ENCODE data around the gene FAM163B. TPM values are rescaled to one million over a fixed set of nuclear protein-coding genes. Genes with fewer than 3 reads are reported as not detected.

FAM163B gene
- total RNA-seq, 2 experiments from 2014 or later, result not detected

DNA sequence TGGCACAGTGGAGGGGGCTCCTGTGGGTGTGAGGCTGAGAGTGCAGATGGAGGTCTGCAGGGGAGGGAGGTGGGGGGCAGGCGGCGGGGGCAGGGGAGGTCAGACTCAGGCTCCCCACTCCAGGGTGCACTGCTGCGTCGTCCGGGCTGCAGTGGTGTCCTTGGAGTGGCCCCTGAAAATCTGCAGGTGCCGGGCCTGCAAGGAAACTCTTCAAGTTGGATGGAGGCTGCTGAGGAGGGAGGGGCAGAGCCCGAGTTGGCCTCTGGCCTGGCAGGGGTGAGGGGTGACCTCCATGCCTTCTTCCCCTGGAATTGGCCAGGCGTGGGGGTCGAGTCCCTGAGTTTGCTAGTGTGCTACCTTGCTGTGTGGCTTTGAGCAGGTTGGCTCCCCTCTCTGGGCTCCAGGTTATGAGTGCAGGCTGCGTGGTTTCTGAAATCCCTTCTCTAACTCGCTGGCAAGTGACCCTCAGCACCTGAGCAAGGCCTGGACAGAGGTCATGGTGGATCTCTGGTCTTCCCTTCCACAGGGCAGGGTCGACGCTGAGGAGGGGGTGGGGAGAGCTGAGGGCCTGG, 73.8 kb downstream of the FAM163B start:
- Mint-ChIP-seq H3K4me1 (ENCODE audit: low read depth) (peaks cover 6% of the 10 kb centered on the region), H3K9me3 (no peaks in the 10 kb centered on the region), H3K4me3 (no peak overlapping the region), H3K27ac (no peak overlapping the region), H3K36me3 (no peaks in the 10 kb centered on the region), H3K27me3 (peaks cover 24% of the 10 kb centered on the region)
- intact Hi-C loops (cut with micrococcal nuclease), result no loop called here
- no peak for DNase-seq
- ChIA-PET CTCF (no interaction called here), POLR2A (no interaction called here)

DNA sequence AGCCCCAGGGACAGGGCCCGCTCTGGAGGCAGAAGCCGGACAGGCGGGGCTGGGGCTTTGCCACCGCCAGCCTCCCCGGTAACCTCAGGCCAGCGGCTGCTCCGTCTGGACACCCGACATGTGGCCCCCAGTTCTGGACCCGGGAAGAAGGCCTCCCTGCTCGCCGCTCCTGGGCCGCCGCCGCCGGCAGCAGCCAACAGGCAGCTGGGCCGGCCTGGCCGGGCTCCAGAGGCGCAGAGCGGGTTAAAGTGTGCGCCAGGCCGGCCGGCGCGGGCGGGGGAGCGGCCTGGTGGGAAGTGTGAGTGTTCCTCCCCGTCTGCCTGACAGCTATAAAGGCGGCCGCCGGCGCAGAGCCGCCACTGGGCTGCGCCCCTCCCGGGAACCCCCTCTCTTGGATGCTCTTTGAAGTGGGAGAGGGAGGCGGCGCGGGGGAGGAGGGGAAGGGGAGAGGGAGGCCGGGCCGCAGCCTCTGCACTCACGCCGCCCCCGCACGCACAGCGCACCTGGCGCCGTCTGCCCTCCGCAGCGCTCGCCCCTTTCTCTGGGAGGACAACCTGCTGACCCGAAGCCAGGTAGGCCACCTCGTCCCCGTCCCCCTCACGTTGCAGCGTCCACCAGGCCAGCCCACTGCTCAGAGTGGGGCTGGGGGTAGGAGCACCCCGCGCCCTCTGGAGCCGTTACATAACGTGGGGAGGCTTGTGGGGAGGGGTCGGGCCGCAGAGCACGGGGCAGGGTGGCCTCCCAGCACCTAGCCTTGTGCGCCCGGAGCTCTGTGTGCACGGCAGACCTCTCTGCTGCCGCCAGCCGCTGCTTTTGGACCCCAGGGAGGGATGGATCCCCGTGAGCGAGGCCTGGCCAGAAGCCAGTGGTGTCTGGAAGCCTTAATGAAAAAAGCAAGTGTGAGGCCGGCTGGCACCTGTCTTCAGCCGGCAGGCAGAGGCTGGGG, 74.6 kb downstream of the FAM163B start, which contains the start of gene ADAMTSL2:
TSS of gene ADAMTSL2 (plus strand) at position 359 of the 946 bp plus-strand sequence. CDS start 2,009 bp downstream, outside the sequence.
- peak; percentile 24 for DNase-seq
- H3K9me3 Mint-ChIP-seq, result no peaks in the 10 kb centered on the region
- ChIA-PET POLR2A (no interaction called here), CTCF (interaction anchor here (0.6 to 1.3 kb wide), 4 partner anchors 9 to 208 kb away, joined by 3 to 8 read pairs (median 4); no protein-coding TSS in a partner anchor)
- intact Hi-C loops (cut with micrococcal nuclease), result no loop called here
- H3K27ac Mint-ChIP-seq, result no peak within 1 kb of the TSS
- peaks cover 24% of the 10 kb centered on the region for H3K27me3 Mint-ChIP-seq
- H3K36me3 Mint-ChIP-seq, result no peaks in the 10 kb centered on the region
- H3K4me3 Mint-ChIP-seq, result no peak within 1 kb of the TSS
- peaks cover 6% of the 10 kb centered on the region for H3K4me1 Mint-ChIP-seq (ENCODE audit: low read depth)

- POLR2A ChIA-PET, result no interaction called here
Observed at GRCh38 chr9:133533857-133534256, 75.3 kb downstream of the FAM163B start.

GRCh38 chr9:133532937-133533668, 76.1 kb downstream of the FAM163B start:
- peaks cover 19% of the 10 kb centered on the region for H3K27me3 Mint-ChIP-seq
- CTCF ChIA-PET, result interaction anchor here (0.9 to 1.3 kb wide), 4 partner anchors 86 to 460 kb away, joined by 3 to 8 read pairs (median 4); no protein-coding TSS in a partner anchor
- no peaks in the 10 kb centered on the region for H3K36me3 Mint-ChIP-seq
- peak; percentile 75 for DNase-seq
- POLR2A ChIA-PET, result no interaction called here
- no peak overlapping the region for H3K27ac Mint-ChIP-seq
- intact Hi-C loops (cut with micrococcal nuclease), result no loop called here
- peaks cover 6% of the 10 kb centered on the region for H3K4me1 Mint-ChIP-seq (ENCODE audit: low read depth)
- H3K4me3 Mint-ChIP-seq, result no peak overlapping the region
- H3K9me3 Mint-ChIP-seq, result no peaks in the 10 kb centered on the region

More at GRCh38 chr9:133533857-133534256, 75.3 kb downstream of the FAM163B start:
- peaks cover 6% of the 10 kb centered on the region for H3K4me1 Mint-ChIP-seq (ENCODE audit: low read depth)
- no peaks in the 10 kb centered on the region for H3K9me3 Mint-ChIP-seq
- intact Hi-C loops (cut with micrococcal nuclease), result no loop called here
- H3K36me3 Mint-ChIP-seq, result no peaks in the 10 kb centered on the region
- peaks cover 19% of the 10 kb centered on the region for H3K27me3 Mint-ChIP-seq
- H3K27ac Mint-ChIP-seq, result no peak overlapping the region
- CTCF ChIA-PET, result interaction anchor here (0.6 to 1.3 kb wide), 4 partner anchors 9 to 209 kb away, joined by 3 to 8 read pairs (median 4); no protein-coding TSS in a partner anchor
- H3K4me3 Mint-ChIP-seq, result no peak overlapping the region
- no peak for DNase-seq

GRCh38 chr9:133531293-133531692, 77.9 kb downstream of the FAM163B start:
- Mint-ChIP-seq H3K27me3 (peaks cover 20% of the 10 kb centered on the region), H3K36me3 (no peaks in the 10 kb centered on the region), H3K4me1 (ENCODE audit: low read depth) (peaks cover 6% of the 10 kb centered on the region), H3K9me3 (no peaks in the 10 kb centered on the region), H3K4me3 (no peak overlapping the region), H3K27ac (no peak overlapping the region)
- intact Hi-C loops (cut with micrococcal nuclease), result no loop called here
- no peak for DNase-seq
- ChIA-PET CTCF (interaction anchor here (0.9 kb wide), 1 partner anchor 464 kb away, joined by 3 read pairs; no protein-coding TSS in a partner anchor), POLR2A (no interaction called here)

DNA sequence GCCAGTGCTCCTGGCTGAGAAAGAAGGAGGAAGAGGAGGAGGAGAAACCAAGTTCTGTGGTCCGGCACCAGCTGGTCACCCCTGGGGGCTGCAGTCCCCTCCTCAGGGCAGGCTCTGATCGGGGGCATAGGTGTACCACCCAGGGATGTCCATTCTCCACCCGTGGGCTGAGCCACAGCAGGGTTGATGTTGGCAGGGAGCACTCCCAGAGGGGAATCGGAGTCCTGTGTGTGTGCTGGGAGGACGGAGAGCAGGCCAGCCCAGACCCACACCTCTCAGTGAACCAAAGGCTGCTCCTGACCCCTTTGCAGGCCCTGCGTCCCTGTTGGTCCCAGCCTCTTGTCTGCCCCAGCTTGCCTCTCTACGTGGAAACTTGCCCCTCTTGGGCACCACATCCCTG, 79.3 kb downstream of the FAM163B start:
- H3K27me3 Mint-ChIP-seq, result peaks cover 16% of the 10 kb centered on the region
- ChIA-PET CTCF (no interaction called here), POLR2A (no interaction called here)
- H3K9me3 Mint-ChIP-seq, result no peaks in the 10 kb centered on the region
- intact Hi-C loops (cut with micrococcal nuclease), result no loop called here
- H3K4me3 Mint-ChIP-seq, result no peak overlapping the region
- no peaks in the 10 kb centered on the region for H3K36me3 Mint-ChIP-seq
- DNase-seq, result no peak
- peaks cover 6% of the 10 kb centered on the region for H3K4me1 Mint-ChIP-seq (ENCODE audit: low read depth)
- no peak overlapping the region for H3K27ac Mint-ChIP-seq

DNA sequence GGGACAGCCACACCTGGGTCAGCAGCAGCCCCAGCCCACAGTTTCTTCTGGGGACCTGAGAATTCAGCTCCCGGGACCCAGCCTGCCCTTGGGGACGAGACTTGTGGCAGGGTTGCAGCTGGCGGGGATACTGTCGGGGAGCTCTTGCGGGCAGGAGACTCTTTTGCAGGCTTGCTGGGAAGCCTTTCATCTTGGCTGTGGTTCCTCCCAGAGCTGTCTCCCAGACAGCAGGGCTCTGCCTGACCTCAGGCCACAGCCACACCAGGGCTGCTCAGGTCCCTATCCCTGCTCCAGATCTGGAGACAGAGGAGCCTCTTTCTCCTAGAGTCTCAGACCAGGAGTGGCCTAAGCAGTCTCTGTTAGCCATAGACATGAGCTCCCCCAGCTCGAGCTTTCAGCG, 79.7 kb downstream of the FAM163B start:
- intact Hi-C loops (cut with micrococcal nuclease), result no loop called here
- H3K4me3 Mint-ChIP-seq, result no peak overlapping the region

DNA sequence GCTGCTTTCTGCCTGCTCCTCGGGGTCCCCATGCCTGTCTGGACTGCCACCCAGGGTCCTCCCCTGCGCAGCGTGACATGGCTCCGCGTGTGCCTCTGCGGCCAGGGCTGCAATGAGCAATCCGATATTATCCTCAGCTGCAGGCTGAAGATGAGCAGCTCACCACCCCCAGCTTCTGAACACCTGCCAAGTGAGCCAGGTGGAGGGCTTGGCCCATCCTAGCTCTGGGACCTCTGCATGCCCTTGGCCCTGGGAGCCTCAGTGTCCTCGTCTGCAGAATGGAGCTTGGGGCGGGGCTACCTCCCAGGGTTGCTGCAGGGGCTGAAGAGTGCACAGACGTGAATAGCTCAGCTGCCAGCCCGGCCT, 80.3 kb downstream of the FAM163B start:
- intact Hi-C loops (cut with micrococcal nuclease), result no loop called here
- peaks cover 12% of the 10 kb centered on the region for H3K27me3 Mint-ChIP-seq
- ChIA-PET CTCF (no interaction called here), POLR2A (no interaction called here)
- H3K36me3 Mint-ChIP-seq, result no peaks in the 10 kb centered on the region
- no peaks in the 10 kb centered on the region for H3K9me3 Mint-ChIP-seq
- DNase-seq, result no peak
- H3K4me3 Mint-ChIP-seq, result no peak overlapping the region
- peaks cover 6% of the 10 kb centered on the region for H3K4me1 Mint-ChIP-seq (ENCODE audit: low read depth)
- no peak overlapping the region for H3K27ac Mint-ChIP-seq

More for the DNA sequence above, 79.7 kb downstream of the FAM163B start:
- H3K36me3 Mint-ChIP-seq, result no peaks in the 10 kb centered on the region
- peaks cover 6% of the 10 kb centered on the region for H3K4me1 Mint-ChIP-seq (ENCODE audit: low read depth)
- ChIA-PET POLR2A (no interaction called here), CTCF (no interaction called here)
- H3K27ac Mint-ChIP-seq, result no peak overlapping the region
- DNase-seq, result no peak
- peaks cover 14% of the 10 kb centered on the region for H3K27me3 Mint-ChIP-seq
- H3K9me3 Mint-ChIP-seq, result no peaks in the 10 kb centered on the region

GRCh38 chr9:133528001-133528875, 81.0 kb downstream of the FAM163B start:
- H3K27ac Mint-ChIP-seq, result no peak overlapping the region
- H3K36me3 Mint-ChIP-seq, result no peaks in the 10 kb centered on the region
- H3K9me3 Mint-ChIP-seq, result no peaks in the 10 kb centered on the region
- peaks cover 2% of the 10 kb centered on the region for H3K4me1 Mint-ChIP-seq (ENCODE audit: low read depth)
- intact Hi-C loops (cut with micrococcal nuclease), result no loop called here
- no peak for DNase-seq
- H3K27me3 Mint-ChIP-seq, result peaks cover 9% of the 10 kb centered on the region
- ChIA-PET CTCF (no interaction called here), POLR2A (no interaction called here)
- no peak overlapping the region for H3K4me3 Mint-ChIP-seq

GRCh38 chr9:133527444-133527920, 81.7 kb downstream of the FAM163B start:
- no peaks in the 10 kb centered on the region for H3K4me1 Mint-ChIP-seq (ENCODE audit: low read depth)

More at GRCh38 chr9:133527444-133527920, 81.7 kb downstream of the FAM163B start:
- Mint-ChIP-seq H3K9me3 (no peaks in the 10 kb centered on the region), H3K27me3 (peaks cover 3% of the 10 kb centered on the region), H3K4me3 (no peak overlapping the region), H3K27ac (no peak overlapping the region), H3K36me3 (no peaks in the 10 kb centered on the region)
- POLR2A ChIA-PET, result no interaction called here
- CTCF ChIA-PET, result no interaction called here
- intact Hi-C loops (cut with micrococcal nuclease), result no loop called here
- DNase-seq, result no peak
